Bronchial epithelial cell (primary cell): ENCODE data around the gene PBRM1. TPM values are rescaled to one million over a fixed set of nuclear protein-coding genes. Genes with fewer than 3 reads are reported as not detected.
A peak's percentile ranks its signal among the peaks of the same experiment; 100 is the strongest.

Experiments used
- DNase-seq: peaks from one replicate; pipeline ENCODE4 v3.0.0-alpha.2; 2010; ENCODE audit warnings: low read depth
- FAIRE-seq: peaks from 2 replicates; lab custom pipeline; 2011; peaks lifted over from hg19 to GRCh38; lab: Jason Lieb, UNC
- H3K27me3 ChIP-seq: 2 replicates; pipeline ENCODE4 v1.5.1; 2011; ENCODE audit warnings: low read length; ENCODE audit not compliant: control insufficient read depth, insufficient read depth
- H3K36me3 ChIP-seq: 2 replicates; pipeline ENCODE4 v1.5.1; 2011; ENCODE audit warnings: low read length; ENCODE audit not compliant: control insufficient read depth, insufficient read depth
- H3K4me3 ChIP-seq: 2 replicates; pipeline ENCODE4 v1.5.1; 2011; ENCODE audit warnings: mild to moderate bottlenecking, low read depth, low read length, control low read depth
- CTCF ChIP-seq: IDR thresholded peaks from 2 replicates; pipeline ENCODE4 v1.5.1; 2011; ENCODE audit warnings: mild to moderate bottlenecking, moderate library complexity, low read length, control low read depth, inconsistent platforms; ENCODE audit not compliant: insufficient read depth, severe bottlenecking
- total RNA-seq: library from RNA; depleted of rRNA; stranded (reverse); fragments of >200 nt; gene quantifications from 2 replicates; pipeline ENCODE4 v1.2.1, GENCODE V29; 2014

The PBRM1 gene
- total RNA-seq, 1 donor from 2014 or later: 95.6 TPM

DNA sequence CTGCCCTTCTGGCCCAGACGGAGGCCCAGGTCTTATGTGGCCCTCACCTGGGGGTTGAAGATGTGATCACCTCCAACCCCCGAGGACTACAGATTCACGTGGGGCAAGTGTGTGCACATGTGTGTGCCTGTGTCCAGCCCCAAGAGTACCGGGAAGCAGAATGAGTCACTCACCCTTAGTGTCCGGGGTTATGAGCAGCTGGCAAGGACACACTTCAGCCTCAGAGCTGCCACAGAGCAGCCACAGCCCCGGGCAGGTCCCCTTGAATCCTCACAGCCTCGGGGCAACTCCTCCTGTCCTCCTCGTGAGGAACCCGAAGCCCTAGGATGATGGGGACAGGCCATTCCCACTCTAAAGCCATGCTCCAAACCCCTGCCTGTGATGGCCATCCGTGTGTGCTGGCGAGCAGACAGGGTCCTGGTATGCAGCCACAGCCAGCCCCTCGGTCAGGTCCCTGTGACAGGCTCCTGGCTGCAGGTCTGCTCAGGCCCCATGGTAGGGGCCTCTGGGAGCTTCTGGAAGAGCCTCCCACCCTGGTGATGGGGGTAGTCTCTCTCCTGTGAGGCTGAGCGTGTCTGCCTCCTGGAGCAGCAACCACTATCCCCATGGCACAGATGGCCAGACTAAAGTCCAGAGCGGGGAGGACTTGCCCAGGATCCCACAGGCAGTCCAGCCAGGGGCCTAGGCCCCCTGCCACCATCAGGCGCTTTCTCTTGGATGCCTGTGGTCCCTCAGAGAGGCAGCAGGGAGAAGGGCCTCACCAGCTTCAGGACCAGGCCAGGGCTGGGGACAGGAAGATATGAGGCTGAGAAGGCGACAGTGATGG is 189.7 kb downstream of the PBRM1 start:
- no peak overlapping the region for H3K4me3 ChIP-seq
- H3K36me3 ChIP-seq: peaks cover 8% of the 10 kb centered on the region
- TF ChIP-seq CTCF: no peak
- H3K27me3 ChIP-seq: no peaks in the 10 kb centered on the region
- DNase-seq (peak; percentile 51), FAIRE-seq (no peak)

Other genes starting within 250 kb of the PBRM1 start
- gene SEMA3G, start 240.8 kb downstream of the PBRM1 start, total RNA-seq: under 0.01 and 0.13 TPM in 2 replicates
- 0.26 and 1.2 TPM in 2 replicates for gene TNNC1, start 231.9 kb downstream of the PBRM1 start, total RNA-seq
- gene NISCH, start 230.3 kb downstream of the PBRM1 start, total RNA-seq: 30.5 and 42.9 TPM in 2 replicates
- gene STAB1, start 190.6 kb downstream of the PBRM1 start, total RNA-seq: under 0.01 and 0.13 TPM in 2 replicates
- gene NT5DC2, start 152.1 kb downstream of the PBRM1 start, total RNA-seq: 29.7 and 35.5 TPM in 2 replicates
- 0.79 and 5.6 TPM in 2 replicates for gene UQCC5, start 149.3 kb downstream of the PBRM1 start, total RNA-seq
- gene GNL3, start 119 bp upstream of the PBRM1 start, total RNA-seq: 167 and 232 TPM in 2 replicates
- gene GLT8D1, start 19.9 kb upstream of the PBRM1 start, total RNA-seq: 49.8 and 54.3 TPM in 2 replicates
- 51.1 and 57.9 TPM in 2 replicates for gene SPCS1, start 20.2 kb upstream of the PBRM1 start, total RNA-seq
- gene NEK4, start 85.0 kb upstream of the PBRM1 start, total RNA-seq: 20.5 and 24.8 TPM in 2 replicates
- gene ITIH1, start 91.7 kb upstream of the PBRM1 start, total RNA-seq: not detected in 2 replicates
- gene ITIH3, start 108.9 kb upstream of the PBRM1 start, total RNA-seq: not detected in 2 replicates
- 0.26 and 1.8 TPM in 2 replicates for gene ITIH4, start 144.8 kb upstream of the PBRM1 start, total RNA-seq
- not detected in 2 replicates for gene MUSTN1, start 149.1 kb upstream of the PBRM1 start, total RNA-seq
- gene STIMATE, start 211.6 kb upstream of the PBRM1 start, total RNA-seq: 7.9 and 11.0 TPM in 2 replicates